Measurements from ENCODE around the gene CARMIL1.

DNA sequence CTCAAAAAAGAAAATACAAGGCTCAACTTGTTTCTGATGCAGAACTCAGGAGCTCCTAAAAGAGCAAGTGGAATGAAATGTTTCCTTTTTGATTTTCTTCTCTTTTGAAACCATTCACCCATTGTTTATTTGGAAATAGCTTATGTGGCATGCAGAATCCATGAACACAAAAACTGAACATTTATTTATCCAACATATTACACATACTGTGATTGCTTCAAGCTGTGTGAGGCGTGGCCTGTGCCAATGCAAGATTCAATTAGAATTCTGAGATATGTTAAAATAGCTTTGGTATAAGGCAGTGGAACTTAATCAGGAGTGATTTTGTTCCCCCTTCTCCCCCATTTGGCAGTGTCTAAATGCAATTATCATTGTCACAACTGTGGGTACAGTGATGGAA lies 45.9 kb upstream of the CARMIL1 start:
- TF ChIP-seq POLR2A (IDR thresholded peaks at IDR 0.05; ENCODE audit: low read length) (no peak), GATA1 (IDR thresholded peaks at IDR 0.05; ENCODE audit: low read depth, low read length) (no peak)
